ENCODE data around the gene MAST4.

Gene MAST4

GRCh38 chr5:66824476-66824875 lies 228.3 kb downstream of the MAST4 start:
- TF ChIP-seq CTCF (conservative IDR thresholded peaks at IDR 0.05), result no peak
- H3K27ac ChIP-seq, result no peak overlapping the region

GRCh38 chr5:66826263-66826662 lies 230.1 kb downstream of the MAST4 start:
- TF ChIP-seq CTCF (conservative IDR thresholded peaks at IDR 0.05), result no peak
- H3K27ac ChIP-seq, result no peak overlapping the region

- H3K27ac ChIP-seq, result no peak overlapping the region
- no peak for TF ChIP-seq CTCF (conservative IDR thresholded peaks at IDR 0.05)
These were observed 230.5 kb downstream of the MAST4 start for GRCh38 chr5:66826696-66827095.

- TF ChIP-seq CTCF (conservative IDR thresholded peaks at IDR 0.05), result no peak
- no peak overlapping the region for H3K27ac ChIP-seq
These were observed 231.9 kb downstream of the MAST4 start for GRCh38 chr5:66828046-66828547.

- TF ChIP-seq CTCF (conservative IDR thresholded peaks at IDR 0.05), result no peak
- no peak overlapping the region for H3K27ac ChIP-seq
These were observed 232.6 kb downstream of the MAST4 start for GRCh38 chr5:66828548-66829357.

GRCh38 chr5:66829358-66829674 lies 233.1 kb downstream of the MAST4 start:
- TF ChIP-seq CTCF (conservative IDR thresholded peaks at IDR 0.05), result no peak
- H3K27ac ChIP-seq, result no peak overlapping the region

- H3K27ac ChIP-seq, result no peak overlapping the region
- TF ChIP-seq CTCF (conservative IDR thresholded peaks at IDR 0.05), result no peak
These were observed 233.6 kb downstream of the MAST4 start for GRCh38 chr5:66829826-66830225.
